HG02970 (cell line): ENCODE data around the gene ATM.

Experiments
- ATAC-seq: cut with Tn5 transposase; IDR thresholded peaks from one replicate; pipeline ENCODE4 v1.9.1; 2021; ENCODE audit warnings: mild to moderate bottlenecking, moderate library complexity, moderate number of reproducible peaks; ENCODE audit not compliant: unreplicated experiment, low FRiP score

The ATM gene, protein sequence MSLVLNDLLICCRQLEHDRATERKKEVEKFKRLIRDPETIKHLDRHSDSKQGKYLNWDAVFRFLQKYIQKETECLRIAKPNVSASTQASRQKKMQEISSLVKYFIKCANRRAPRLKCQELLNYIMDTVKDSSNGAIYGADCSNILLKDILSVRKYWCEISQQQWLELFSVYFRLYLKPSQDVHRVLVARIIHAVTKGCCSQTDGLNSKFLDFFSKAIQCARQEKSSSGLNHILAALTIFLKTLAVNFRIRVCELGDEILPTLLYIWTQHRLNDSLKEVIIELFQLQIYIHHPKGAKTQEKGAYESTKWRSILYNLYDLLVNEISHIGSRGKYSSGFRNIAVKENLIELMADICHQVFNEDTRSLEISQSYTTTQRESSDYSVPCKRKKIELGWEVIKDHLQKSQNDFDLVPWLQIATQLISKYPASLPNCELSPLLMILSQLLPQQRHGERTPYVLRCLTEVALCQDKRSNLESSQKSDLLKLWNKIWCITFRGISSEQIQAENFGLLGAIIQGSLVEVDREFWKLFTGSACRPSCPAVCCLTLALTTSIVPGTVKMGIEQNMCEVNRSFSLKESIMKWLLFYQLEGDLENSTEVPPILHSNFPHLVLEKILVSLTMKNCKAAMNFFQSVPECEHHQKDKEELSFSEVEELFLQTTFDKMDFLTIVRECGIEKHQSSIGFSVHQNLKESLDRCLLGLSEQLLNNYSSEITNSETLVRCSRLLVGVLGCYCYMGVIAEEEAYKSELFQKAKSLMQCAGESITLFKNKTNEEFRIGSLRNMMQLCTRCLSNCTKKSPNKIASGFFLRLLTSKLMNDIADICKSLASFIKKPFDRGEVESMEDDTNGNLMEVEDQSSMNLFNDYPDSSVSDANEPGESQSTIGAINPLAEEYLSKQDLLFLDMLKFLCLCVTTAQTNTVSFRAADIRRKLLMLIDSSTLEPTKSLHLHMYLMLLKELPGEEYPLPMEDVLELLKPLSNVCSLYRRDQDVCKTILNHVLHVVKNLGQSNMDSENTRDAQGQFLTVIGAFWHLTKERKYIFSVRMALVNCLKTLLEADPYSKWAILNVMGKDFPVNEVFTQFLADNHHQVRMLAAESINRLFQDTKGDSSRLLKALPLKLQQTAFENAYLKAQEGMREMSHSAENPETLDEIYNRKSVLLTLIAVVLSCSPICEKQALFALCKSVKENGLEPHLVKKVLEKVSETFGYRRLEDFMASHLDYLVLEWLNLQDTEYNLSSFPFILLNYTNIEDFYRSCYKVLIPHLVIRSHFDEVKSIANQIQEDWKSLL (N-terminal part only)

GRCh38 chr11:108222574-108223347, at the start of gene ATM, which contains the start of gene NPAT:
ATM (plus strand) TSS chr11:108223067; CDS start chr11:108227625, 4,558 bp downstream.
NPAT (minus strand) TSS chr11:108222638; CDS start chr11:108222536, 102 bp downstream.
- ATAC-seq, result peak; percentile 91

DNA sequence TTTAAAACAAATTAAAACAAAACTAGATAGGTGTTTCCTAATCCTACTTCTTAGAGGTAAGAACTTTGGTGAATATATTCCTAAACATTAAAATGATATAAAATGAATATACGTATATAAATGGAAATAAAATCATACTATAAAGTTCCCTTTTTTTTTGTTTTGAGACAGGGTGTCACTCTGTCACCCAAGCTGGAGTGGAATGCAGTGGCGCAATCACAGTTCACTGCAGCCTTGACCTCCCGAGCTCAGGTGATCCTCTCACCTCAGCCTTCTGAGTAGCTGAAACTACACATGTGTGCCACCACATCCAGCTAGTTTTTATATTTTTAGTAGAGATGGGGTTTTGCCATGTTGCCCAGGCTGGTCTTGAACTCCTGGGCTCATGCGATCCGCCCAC, 45.3 kb upstream of the ATM start:
- ATAC-seq, result no peak

- ATAC-seq, result no peak
Observed at GRCh38 chr11:108193725-108194124, 29.1 kb upstream of the ATM start.

DNA sequence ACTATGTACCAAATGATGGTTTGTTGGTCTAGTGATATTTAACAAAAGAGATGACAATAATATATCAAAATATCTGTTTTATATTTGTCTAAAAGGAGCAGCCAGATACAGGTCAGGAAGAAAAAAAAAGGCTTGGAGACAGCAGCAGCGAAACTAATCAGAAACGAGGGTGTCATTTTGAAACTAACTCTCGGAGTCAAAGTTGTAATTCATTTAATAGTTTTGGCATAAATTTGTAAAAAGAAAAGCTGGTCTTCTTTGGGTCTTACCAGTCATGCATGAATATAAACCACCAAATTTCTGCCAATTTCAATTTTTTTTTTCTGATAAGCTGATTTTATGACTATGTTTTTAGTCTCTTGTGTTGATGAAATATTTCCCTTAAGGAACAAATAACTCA, 26.0 kb upstream of the ATM start:
- ATAC-seq, result no peak

GRCh38 chr11:108197351-108197750, 25.5 kb upstream of the ATM start:
- no peak for ATAC-seq

- ATAC-seq, result no peak
Observed at GRCh38 chr11:108198833-108199232, 24.0 kb upstream of the ATM start.

DNA sequence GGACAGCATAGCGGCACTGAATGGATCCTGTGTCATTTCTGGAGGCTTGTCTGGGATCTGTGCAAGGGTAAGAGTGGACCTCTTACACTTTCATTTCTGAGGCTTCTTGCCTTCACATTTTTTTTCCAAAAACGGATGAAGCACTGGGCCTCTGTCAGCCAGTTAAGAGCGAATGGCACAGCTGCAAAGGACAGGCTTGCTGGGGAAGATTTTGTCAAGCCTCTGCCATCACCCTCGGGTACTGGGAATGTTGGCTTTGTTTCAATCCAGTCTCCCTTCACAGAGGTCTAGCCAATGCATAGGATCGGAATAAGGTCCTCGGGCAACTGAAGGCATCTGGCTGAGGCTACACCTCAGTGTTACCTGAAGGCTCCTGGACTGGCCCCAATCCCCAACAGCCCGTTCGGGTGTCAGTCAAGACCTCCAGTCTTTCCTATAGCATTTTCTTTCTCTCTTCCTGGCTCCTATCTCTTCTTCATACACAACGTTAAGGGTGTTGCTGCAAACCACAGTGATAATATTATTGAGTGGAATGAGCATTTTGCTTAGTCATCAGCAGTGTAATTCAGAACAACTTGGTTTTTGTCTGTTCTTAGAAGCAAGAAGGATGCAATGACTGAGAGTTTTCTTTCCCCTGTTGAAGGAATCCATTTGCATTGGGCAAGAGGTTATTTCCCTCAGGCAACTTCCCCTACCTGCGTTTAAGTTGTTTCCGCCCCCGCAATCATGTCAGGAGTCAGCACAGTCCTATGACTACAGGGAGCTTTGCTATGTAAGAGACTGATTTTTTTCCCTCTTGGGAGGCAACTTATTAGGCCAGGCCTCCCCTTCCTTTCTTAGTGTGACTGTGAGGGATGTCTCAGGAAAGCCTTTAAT, 23.2 kb upstream of the ATM start:
- peak; percentile 50 for ATAC-seq

GRCh38 chr11:108203075-108203474, 19.8 kb upstream of the ATM start:
- no peak for ATAC-seq

DNA sequence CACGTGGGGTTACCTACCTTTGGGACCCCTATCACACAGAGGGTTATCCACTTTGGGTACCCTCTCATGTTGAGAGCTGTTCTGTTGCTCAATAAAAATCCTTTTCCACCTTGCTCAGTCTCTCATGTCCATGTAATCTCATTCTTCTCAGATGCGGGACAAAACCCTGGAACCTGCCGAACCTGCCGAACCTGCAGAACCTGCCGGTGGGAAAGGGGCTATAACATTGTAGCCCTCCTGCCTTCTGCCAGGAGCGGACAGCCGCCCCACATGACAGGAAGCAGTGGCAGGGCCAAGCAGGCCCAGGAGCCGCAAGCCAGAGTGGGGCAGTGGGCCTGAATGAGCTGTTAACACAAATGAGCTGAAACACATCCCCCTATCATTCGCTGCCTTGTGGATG, 18.5 kb upstream of the ATM start:
- no peak for ATAC-seq

DNA sequence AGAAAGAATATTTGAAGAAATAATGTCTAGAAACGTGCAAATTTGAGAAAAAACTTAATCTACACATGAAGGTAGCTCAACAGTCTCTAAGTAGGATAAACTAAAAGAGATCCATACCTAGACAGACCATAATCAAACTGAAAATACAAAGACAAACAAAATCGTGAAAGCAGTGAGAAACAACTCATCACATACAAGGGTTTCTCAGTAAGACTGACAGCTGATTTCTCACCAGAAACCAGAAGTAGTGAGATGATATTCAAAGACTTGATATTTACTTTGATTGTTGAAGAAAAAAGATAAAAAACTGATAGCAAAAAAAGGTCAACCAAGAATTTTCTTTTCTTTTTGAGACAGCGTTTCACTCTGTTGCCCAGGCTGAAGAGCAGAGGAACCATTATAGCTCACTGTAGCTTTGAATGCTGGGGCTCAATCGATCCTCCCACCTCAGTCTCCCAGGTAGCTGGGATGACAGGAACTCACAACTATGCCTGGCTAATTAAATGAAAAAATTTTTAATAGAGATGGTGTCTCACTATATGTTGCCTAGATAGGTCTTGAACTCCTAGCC, 17.9 kb upstream of the ATM start:
- ATAC-seq, result no peak

DNA sequence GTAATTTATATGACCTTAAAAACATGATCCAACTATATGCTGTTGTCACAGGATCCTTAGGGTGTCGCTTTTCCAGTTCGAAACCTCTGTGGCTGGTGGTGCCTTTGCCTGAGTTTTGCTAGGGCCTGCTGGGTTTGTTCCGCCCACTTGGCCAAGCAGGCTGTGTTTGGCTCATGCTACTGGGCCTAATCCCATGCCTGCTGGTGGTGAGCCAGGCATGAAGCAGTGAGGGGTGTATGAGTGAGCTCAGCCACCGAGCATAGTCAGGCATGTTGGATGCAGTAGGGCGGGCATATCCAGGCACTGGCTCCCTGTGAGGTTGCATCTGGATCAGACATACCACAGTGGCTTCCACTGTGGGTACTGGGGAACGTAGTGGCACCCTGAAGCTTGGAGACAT, 16.7 kb upstream of the ATM start:
- ATAC-seq, result no peak

DNA sequence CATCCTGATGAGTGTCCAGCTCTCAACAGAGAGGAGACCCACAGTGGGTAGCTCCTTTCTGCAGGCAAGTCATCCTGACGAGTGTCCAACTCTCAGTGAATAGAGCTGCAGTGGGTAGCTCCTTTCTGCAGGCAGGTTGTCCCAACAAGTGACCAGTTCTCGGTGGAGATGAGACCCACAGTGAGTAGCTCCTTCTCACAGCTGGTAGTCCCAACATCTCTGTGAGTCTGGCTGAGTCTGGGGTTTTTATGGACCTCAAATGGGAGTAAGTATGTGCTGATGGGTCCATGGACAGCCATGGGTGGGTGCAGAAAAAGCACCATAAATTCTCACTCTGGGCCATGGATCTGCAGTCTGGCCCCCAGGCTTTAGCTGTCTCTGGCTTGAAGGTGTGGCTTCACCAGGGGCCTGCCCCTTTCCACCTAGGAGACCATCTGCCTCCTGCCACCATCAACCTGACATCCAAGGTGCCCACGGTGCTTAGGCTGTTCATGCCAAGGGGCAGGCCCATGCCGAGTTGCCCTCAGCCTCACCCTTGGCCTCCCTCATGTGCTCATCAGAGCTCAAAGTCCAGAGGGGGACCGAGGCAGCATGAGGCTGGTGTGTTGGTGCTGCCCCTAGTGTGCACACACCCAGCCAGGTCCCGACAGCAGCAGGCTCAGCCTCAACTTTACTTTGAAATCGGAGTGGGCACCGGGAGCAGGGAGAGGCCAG, 15.7 kb upstream of the ATM start:
- ATAC-seq, result no peak

GRCh38 chr11:108207683-108208060, 15.2 kb upstream of the ATM start:
- ATAC-seq, result no peak

- ATAC-seq, result no peak
Observed at GRCh38 chr11:108210441-108210840, 12.4 kb upstream of the ATM start.

DNA sequence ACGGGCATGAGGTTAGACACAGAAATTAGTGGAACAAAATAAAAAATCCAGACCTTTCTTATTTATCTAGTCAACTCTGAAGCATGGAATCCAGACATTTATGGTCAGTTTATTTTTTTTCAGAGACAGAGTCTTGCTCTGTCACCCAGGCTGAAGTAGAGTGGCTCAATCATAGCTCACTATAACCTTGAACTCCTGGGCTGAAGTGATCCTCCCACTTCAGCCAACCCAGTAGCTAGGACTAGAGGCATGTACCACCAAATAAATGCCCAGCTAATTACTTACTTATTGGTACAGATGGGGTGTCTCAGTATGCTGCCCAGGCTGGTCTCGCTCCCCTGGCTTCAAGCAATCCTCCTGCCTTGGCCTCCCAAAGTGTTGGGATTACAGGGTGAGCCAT, 9.1 kb upstream of the ATM start:
- ATAC-seq, result no peak

DNA sequence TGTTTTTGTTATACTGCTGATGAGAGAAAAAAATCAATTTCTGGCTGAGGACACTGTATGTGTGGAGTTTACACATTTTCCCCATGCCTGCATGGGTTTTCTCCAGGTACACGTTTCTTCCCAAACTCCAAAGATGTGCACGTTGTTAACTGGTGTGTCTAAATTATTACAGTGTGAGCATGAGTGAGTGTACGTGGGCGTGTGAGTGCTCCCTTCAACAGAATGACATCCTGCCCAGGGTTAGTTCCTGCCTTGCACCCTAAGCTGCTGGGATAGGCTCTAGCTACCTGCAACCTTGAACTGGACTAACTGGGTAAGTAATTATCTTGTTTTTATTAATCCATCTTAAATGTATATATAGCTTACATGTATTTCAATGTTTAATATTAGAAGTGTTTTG, 5.9 kb upstream of the ATM start:
- no peak for ATAC-seq

- ATAC-seq, result no peak
Observed at GRCh38 chr11:108218455-108218854, 4.4 kb upstream of the ATM start.
